ENCODE results near the gene KLB. TPM values are rescaled to one million over a fixed set of nuclear protein-coding genes. Genes with fewer than 3 reads are reported as not detected.

Gene KLB
- total and polyA plus RNA-seq, 2 donors (not counting 1 experiment from before 2014, with no cell fraction given) = 0.09 TPM; not detected in 1

DNA sequence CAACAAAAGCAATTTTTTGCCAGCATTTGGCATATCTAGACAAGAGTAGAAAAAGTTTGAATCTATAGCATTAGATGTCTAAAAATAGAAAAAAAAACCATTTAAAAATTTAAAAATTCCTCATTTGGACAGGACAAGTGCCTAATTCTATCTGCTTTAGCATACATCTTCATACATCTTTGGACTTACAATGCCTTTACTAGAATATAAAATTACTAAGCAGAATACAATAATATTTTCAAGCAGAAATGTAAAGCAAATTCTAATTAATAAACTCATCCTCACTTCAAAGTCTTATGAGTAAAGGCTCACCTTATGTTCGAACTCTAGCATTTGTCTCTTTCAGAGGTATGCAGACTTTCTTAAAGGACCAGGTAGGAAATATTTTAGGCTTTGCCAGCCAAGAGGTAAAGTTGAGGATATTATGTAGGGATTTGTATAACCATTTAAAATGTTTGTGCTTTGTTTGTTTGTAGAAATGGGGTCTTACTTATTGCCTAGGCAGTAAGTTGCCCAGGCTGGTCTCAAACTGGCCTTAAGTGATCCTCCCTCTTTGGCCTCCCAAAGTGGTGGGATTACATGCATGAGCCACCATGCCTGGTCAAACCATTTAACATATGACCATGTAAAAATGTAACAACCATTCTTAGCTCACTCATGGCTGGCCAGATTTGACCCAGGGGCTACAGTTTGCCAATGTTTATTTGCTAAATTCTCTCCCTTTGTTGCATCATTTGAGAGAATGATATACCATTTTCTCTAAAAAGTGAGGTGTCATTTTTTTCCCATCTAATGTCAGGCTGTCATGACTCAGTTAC lies 91.4 kb downstream of the KLB start:
- Mint-ChIP-seq H3K4me1 (no peaks in the 10 kb centered on the region), H3K9me3 (ENCODE audit: insufficient read depth) (no peaks in the 10 kb centered on the region), H3K27me3 (no peaks in the 10 kb centered on the region), H3K4me3 (no peak overlapping the region), H3K27ac (no peak overlapping the region)
- H2AFZ ChIP-seq (ENCODE audit: insufficient read depth, low read depth, low read length, poor library complexity, severe bottlenecking) = no peak overlapping the region
- TF ChIP-seq EZH2 (IDR thresholded peaks at IDR 0.05; ENCODE audit: borderline replicate concordance, insufficient read depth, low read depth, low read length, poor library complexity, severe bottlenecking) = no peak
- TF ChIP-seq, protein P1, sequence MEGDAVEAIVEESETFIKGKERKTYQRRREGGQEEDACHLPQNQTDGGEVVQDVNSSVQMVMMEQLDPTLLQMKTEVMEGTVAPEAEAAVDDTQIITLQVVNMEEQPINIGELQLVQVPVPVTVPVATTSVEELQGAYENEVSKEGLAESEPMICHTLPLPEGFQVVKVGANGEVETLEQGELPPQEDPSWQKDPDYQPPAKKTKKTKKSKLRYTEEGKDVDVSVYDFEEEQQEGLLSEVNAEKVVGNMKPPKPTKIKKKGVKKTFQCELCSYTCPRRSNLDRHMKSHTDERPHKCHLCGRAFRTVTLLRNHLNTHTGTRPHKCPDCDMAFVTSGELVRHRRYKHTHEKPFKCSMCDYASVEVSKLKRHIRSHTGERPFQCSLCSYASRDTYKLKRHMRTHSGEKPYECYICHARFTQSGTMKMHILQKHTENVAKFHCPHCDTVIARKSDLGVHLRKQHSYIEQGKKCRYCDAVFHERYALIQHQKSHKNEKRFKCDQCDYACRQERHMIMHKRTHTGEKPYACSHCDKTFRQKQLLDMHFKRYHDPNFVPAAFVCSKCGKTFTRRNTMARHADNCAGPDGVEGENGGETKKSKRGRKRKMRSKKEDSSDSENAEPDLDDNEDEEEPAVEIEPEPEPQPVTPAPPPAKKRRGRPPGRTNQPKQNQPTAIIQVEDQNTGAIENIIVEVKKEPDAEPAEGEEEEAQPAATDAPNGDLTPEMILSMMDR (IDR thresholded peaks at IDR 0.05) = no peak
- POLR2A ChIA-PET = no interaction called here
- no CpG with 5 or more reads among the region's 1 CpG for WGBS (ENCODE audit: insufficient coverage)
- H3K79me2 ChIP-seq (ENCODE audit: control insufficient read depth, insufficient read depth, low read length) = no peaks in the 10 kb centered on the region
- H3K36me3 ChIP-seq (replicated peaks in 1 of 2; ENCODE audit: control extremely low read depth in 1 of 2, control insufficient read depth in 1 of 2, extremely low read depth in 1 of 2, insufficient read depth in 2 of 2, low read length in 1 of 2) = peaks cover 8 to 17% of the 10 kb centered on the region in 2 experiments
- H3K4me3 ChIP-seq (ENCODE audit: control extremely low read depth in 1 of 5, extremely low read depth in 1 of 5, insufficient read depth in 1 of 5, low read depth in 2 of 5, low read length in 4 of 5) = no peak overlapping the region
- H3K9ac ChIP-seq (ENCODE audit: low read length) = no peak overlapping the region
- intact Hi-C loops (cut with micrococcal nuclease) = no loop called here
- H3K4me1 ChIP-seq (ENCODE audit: control insufficient read depth in 2 of 2, insufficient read depth in 2 of 2, low read length in 2 of 2) = no peaks in the 10 kb centered on the region
- H3K9me3 ChIP-seq (ENCODE audit: control extremely low read depth in 1 of 3, control insufficient read depth in 2 of 3, insufficient read depth in 1 of 3, low read length in 2 of 3) = no peaks in the 10 kb centered on the region
- no peak overlapping the region for H3K4me2 ChIP-seq (replicated peaks; ENCODE audit: low read depth, low read length, poor library complexity, severe bottlenecking)
- no peaks in the 10 kb centered on the region for H4K20me1 ChIP-seq (ENCODE audit: control insufficient read depth, insufficient read depth, low read length, poor library complexity, severe bottlenecking)
- DNase-seq (no peak), ATAC-seq (ENCODE audit: low read depth) (no peak)
- CTCF ChIA-PET = interaction anchor here (1.3 kb wide), 1 partner anchor 29 kb away, joined by 3 read pairs; no protein-coding TSS in a partner anchor
- H3K27me3 ChIP-seq (replicated peaks in 1 of 4; ENCODE audit: control extremely low read depth in 1 of 4, control insufficient read depth in 3 of 4, insufficient read depth in 4 of 4, low read length in 3 of 4) = no peaks in the 10 kb centered on the region
- H3K27ac ChIP-seq (ENCODE audit: low read length in 2 of 2) = no peak overlapping the region

DNA sequence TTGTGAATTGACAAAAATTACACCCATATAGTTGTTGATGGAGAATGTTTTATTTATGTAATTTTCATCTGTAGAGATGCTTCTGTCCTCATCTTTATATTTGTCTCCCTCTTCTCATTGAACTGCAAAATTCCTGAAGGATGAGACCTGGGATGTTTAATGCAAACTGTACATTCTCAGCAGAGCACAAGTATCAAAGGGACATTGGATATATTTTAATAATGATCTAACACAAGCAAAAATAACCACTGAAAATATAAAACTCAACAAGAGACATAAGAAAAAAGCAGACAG lies 91.9 kb downstream of the KLB start:
- Histone ChIP-seq H3K4me3 (ENCODE audit: control extremely low read depth in 1 of 5, extremely low read depth in 1 of 5, insufficient read depth in 1 of 5, low read depth in 2 of 5, low read length in 4 of 5) (no peak overlapping the region), H2AFZ (ENCODE audit: insufficient read depth, low read depth, low read length, poor library complexity, severe bottlenecking) (no peak overlapping the region), H3K9me3 (ENCODE audit: control extremely low read depth in 1 of 3, control insufficient read depth in 2 of 3, insufficient read depth in 1 of 3, low read length in 2 of 3) (no peaks in the 10 kb centered on the region), H3K4me1 (ENCODE audit: control insufficient read depth in 2 of 2, insufficient read depth in 2 of 2, low read length in 2 of 2) (no peaks in the 10 kb centered on the region), H3K36me3 (replicated peaks in 1 of 2; ENCODE audit: control extremely low read depth in 1 of 2, control insufficient read depth in 1 of 2, extremely low read depth in 1 of 2, insufficient read depth in 2 of 2, low read length in 1 of 2) (peaks cover 10 to 22% of the 10 kb centered on the region in 2 experiments), H3K27ac (ENCODE audit: low read length in 2 of 2) (no peak overlapping the region), H3K4me2 (replicated peaks; ENCODE audit: low read depth, low read length, poor library complexity, severe bottlenecking) (no peak overlapping the region), H3K27me3 (replicated peaks in 1 of 4; ENCODE audit: control extremely low read depth in 1 of 4, control insufficient read depth in 3 of 4, insufficient read depth in 4 of 4, low read length in 3 of 4) (no peaks in the 10 kb centered on the region), H3K9ac (ENCODE audit: low read length) (no peak overlapping the region), H4K20me1 (ENCODE audit: control insufficient read depth, insufficient read depth, low read length, poor library complexity, severe bottlenecking) (no peaks in the 10 kb centered on the region), H3K79me2 (ENCODE audit: control insufficient read depth, insufficient read depth, low read length) (no peaks in the 10 kb centered on the region)
- POLR2A ChIA-PET = no interaction called here
- CTCF ChIA-PET = interaction anchor here (1.3 kb wide), 1 partner anchor 29 kb away, joined by 3 read pairs; no protein-coding TSS in a partner anchor
- intact Hi-C loops (cut with micrococcal nuclease) = no loop called here
- Mint-ChIP-seq H3K27me3 (no peaks in the 10 kb centered on the region), H3K27ac (no peak overlapping the region), H3K4me3 (no peak overlapping the region), H3K9me3 (ENCODE audit: insufficient read depth) (no peaks in the 10 kb centered on the region), H3K4me1 (no peaks in the 10 kb centered on the region)
- DNase-seq (no peak), ATAC-seq (ENCODE audit: low read depth) (no peak)
- TF ChIP-seq, protein P1 (IDR thresholded peaks at IDR 0.05) = no peak
- no peak for TF ChIP-seq EZH2 (IDR thresholded peaks at IDR 0.05; ENCODE audit: borderline replicate concordance, insufficient read depth, low read depth, low read length, poor library complexity, severe bottlenecking)

Data from B cell (primary cell).